Calu3 (cell line): ENCODE results near the gene NOP9. TPM values are rescaled to one million over a fixed set of nuclear protein-coding genes. Genes with fewer than 3 reads are reported as not detected.

Experiments
- BruUV-seq: library from RNA; stranded (reverse); fragments of 400-500 nt; replicated peaks from 2 replicates; lab custom pipeline; 2021; lab: Mats Ljungman, UMichigan
- CTCF ChIA-PET: fragments of 300-600 bp; sonication (Branson Sonifier 250); formaldehyde crosslinking; loops from one replicate; lab custom pipeline; 2022; ENCODE audit warnings: antibody characterized with exemption; lab: Charles Lee
- DNase-seq: peaks from one replicate; pipeline ENCODE4 v3.0.0; 2022
- H3K27ac Mint-ChIP-seq: one replicate; pipeline ENCODE4 v1.8.0; 2022; ENCODE audit warnings: mixed read lengths; ENCODE audit not compliant: unreplicated experiment
- H3K27me3 Mint-ChIP-seq: one replicate; pipeline ENCODE4 v1.8.0; 2022; ENCODE audit warnings: mixed read lengths; ENCODE audit not compliant: unreplicated experiment
- H3K36me3 Mint-ChIP-seq: one replicate; pipeline ENCODE4 v1.8.0; 2022; ENCODE audit warnings: mild to moderate bottlenecking, moderate library complexity, mixed read lengths; ENCODE audit not compliant: insufficient read depth, unreplicated experiment
- H3K4me1 Mint-ChIP-seq: one replicate; pipeline ENCODE4 v1.8.0; 2022; ENCODE audit warnings: mild to moderate bottlenecking, low read depth, mixed read lengths; ENCODE audit not compliant: unreplicated experiment
- H3K4me3 Mint-ChIP-seq: one replicate; pipeline ENCODE4 v1.8.0; 2022; ENCODE audit warnings: mild to moderate bottlenecking, low read depth, moderate library complexity, mixed read lengths; ENCODE audit not compliant: unreplicated experiment
- H3K9me3 Mint-ChIP-seq: one replicate; pipeline ENCODE4 v1.8.0; 2022; ENCODE audit warnings: low read depth, mixed read lengths; ENCODE audit not compliant: unreplicated experiment
- intact Hi-C: fragments of 100-400 bp; cut with micrococcal nuclease; formaldehyde crosslinking; loops from one replicate; pipeline ENCODE4 v1.10.0; 2022; ENCODE audit not compliant: unreplicated experiment
- total RNA-seq: library from RNA; stranded (reverse); gene quantifications from 2 replicates; pipeline ENCODE4 v1.2.3, GENCODE V29; 2022
- TF ChIP-seq, protein P1 (sequence below): fragments of 200-600 bp; IDR thresholded peaks from one replicate; pipeline ENCODE4 v1.8.0; 2022; ENCODE audit warnings: antibody characterized with exemption; ENCODE audit not compliant: unreplicated experiment

Gene NOP9
- total RNA-seq, 1 experiment from 2014 or later = 35.9 TPM

GRCh38 chr14:24330973-24331674, 31.5 kb downstream of the NOP9 start:
- intact Hi-C loops = loop anchor here (5.0 kb wide), 2 partner anchors 36 to 346 kb away; partner anchors contain the start of gene NFATC4
- no peak overlapping the region for H3K27ac Mint-ChIP-seq

GRCh38 chr14:24331731-24332267, 32.1 kb downstream of the NOP9 start:
- Mint-ChIP-seq H3K27me3 (no peaks in the 10 kb centered on the region), H3K4me3 (peak overlapping the region; percentile 72), H3K4me1 (peaks cover 32% of the 10 kb centered on the region), H3K27ac (peak overlapping the region; percentile 52), H3K9me3 (no peaks in the 10 kb centered on the region), H3K36me3 (peaks cover 8% of the 10 kb centered on the region)
- no TSS peak for BruUV-seq
- intact Hi-C loops = loop anchor here (5.0 kb wide), 2 partner anchors 36 to 346 kb away; partner anchors contain the start of gene NFATC4
- DNase-seq = no peak
- TF ChIP-seq, protein P1, sequence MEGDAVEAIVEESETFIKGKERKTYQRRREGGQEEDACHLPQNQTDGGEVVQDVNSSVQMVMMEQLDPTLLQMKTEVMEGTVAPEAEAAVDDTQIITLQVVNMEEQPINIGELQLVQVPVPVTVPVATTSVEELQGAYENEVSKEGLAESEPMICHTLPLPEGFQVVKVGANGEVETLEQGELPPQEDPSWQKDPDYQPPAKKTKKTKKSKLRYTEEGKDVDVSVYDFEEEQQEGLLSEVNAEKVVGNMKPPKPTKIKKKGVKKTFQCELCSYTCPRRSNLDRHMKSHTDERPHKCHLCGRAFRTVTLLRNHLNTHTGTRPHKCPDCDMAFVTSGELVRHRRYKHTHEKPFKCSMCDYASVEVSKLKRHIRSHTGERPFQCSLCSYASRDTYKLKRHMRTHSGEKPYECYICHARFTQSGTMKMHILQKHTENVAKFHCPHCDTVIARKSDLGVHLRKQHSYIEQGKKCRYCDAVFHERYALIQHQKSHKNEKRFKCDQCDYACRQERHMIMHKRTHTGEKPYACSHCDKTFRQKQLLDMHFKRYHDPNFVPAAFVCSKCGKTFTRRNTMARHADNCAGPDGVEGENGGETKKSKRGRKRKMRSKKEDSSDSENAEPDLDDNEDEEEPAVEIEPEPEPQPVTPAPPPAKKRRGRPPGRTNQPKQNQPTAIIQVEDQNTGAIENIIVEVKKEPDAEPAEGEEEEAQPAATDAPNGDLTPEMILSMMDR = no peak
- CTCF ChIA-PET = interaction anchor here (0.7 to 3.3 kb wide), 7 partner anchors 32 to 100 kb away, joined by 3 to 46 read pairs (median 9); partner anchors contain the start of genes CBLN3, DHRS1, KHNYN and NOP9

More at GRCh38 chr14:24330973-24331674, 31.5 kb downstream of the NOP9 start:
- no peak for DNase-seq
- peaks cover 29% of the 10 kb centered on the region for H3K4me1 Mint-ChIP-seq
- BruUV-seq = no TSS peak
- no peak overlapping the region for H3K4me3 Mint-ChIP-seq
- H3K9me3 Mint-ChIP-seq = no peaks in the 10 kb centered on the region
- H3K27me3 Mint-ChIP-seq = no peaks in the 10 kb centered on the region
- CTCF ChIA-PET = interaction anchor here (0.6 to 3.3 kb wide), 3 partner anchors 89 to 101 kb away, joined by 3 to 46 read pairs (median 9); partner anchors contain the start of genes CBLN3, KHNYN and TINF2
- TF ChIP-seq, protein P1 = no peak
- H3K36me3 Mint-ChIP-seq = peaks cover 8% of the 10 kb centered on the region

GRCh38 chr14:24332268-24332993, 32.8 kb downstream of the NOP9 start:
- H3K36me3 Mint-ChIP-seq = peaks cover 8% of the 10 kb centered on the region
- no TSS peak for BruUV-seq
- H3K27ac Mint-ChIP-seq = peak overlapping the region; percentile 52
- no peaks in the 10 kb centered on the region for H3K27me3 Mint-ChIP-seq
- peak overlapping the region; percentile 72 for H3K4me3 Mint-ChIP-seq
- H3K4me1 Mint-ChIP-seq = peaks cover 32% of the 10 kb centered on the region
- DNase-seq = peak; percentile 79
- TF ChIP-seq, protein P1 = peak; percentile 54
- CTCF ChIA-PET = interaction anchor here (0.7 to 3.3 kb wide), 13 partner anchors 16 to 104 kb away, joined by 3 to 46 read pairs (median 6); partner anchors contain the start of genes CBLN3, DHRS1, KHNYN and NOP9
- no peaks in the 10 kb centered on the region for H3K9me3 Mint-ChIP-seq
- intact Hi-C loops = loop anchor here (5.0 kb wide), 2 partner anchors 35 to 345 kb away; partner anchors contain the start of gene NFATC4
